ENCODE results near the gene LDLRAD1. TPM values are rescaled to one million over a fixed set of nuclear protein-coding genes. Genes with fewer than 3 reads are reported as not detected.

LDLRAD1 gene
- total RNA-seq (2013; cell fraction: nucleolus; rRNA removed) = not detected in 2 replicates
- not detected in 2 replicates for total RNA-seq (2014; rRNA removed)
- total RNA-seq (2014; rRNA removed; fragmentation: Illumina TruSeq; extraction: Trizol) = not detected in 2 replicates
- total RNA-seq (2021) = not detected in 2 replicates
- not detected for polyA plus RNA-seq (2011; ENCODE audit: low read depth)
- not detected in 2 replicates for polyA plus RNA-seq (2011; rRNA removed)
- polyA plus RNA-seq (2011; cell fraction: cytosol; rRNA removed) = not detected in 2 replicates
- not detected in 2 replicates for polyA plus RNA-seq (2011; cell fraction: nucleus; rRNA removed)
- polyA plus RNA-seq (2012) = not detected in 2 replicates
- not detected in 2 replicates for polyA plus RNA-seq (2014; fragmentation: Illumina TruSeq; extraction: Trizol)
- not detected for polyA plus RNA-seq (2014; fragmentation: Nextera tagmentation; extraction: Ambion mirVana)
- polyA plus RNA-seq (2014; rRNA removed) = not detected in 2 replicates
- not detected for polyA plus RNA-seq (2016; fragmentation: Nextera tagmentation; extraction: Ambion mirVana)
- not detected in 2 replicates for polyA minus RNA-seq (2011; rRNA and poly(A)+ RNA removed)
- not detected in 2 replicates for polyA minus RNA-seq (2011; cell fraction: cytosol; rRNA and poly(A)+ RNA removed)
- not detected in 2 replicates for polyA minus RNA-seq (2011; cell fraction: nucleus; rRNA and poly(A)+ RNA removed)
- not detected for Bru-seq, nascent RNA
- percentile 12 among the genes with signal in this experiment for BruChase-seq, experiment 1, labeled RNA remaining after a 6-hour chase
- percentile 19 among the genes with signal in this experiment for BruChase-seq, experiment 2, labeled RNA remaining after a 2-hour chase
- long read RNA-seq, experiment 1 = 0 reads
- long read RNA-seq, experiment 2 = 0 reads

GRCh38 chr1:54017979-54018378, at the start of gene LDLRAD1:
Gene LDLRAD1 (minus strand): TSS chr1:54018186. CDS start chr1:54018112, 74 bp downstream.
- BruUV-seq (replicated peaks) = no TSS peak
- Histone ChIP-seq H3K4me1 (ENCODE audit: control insufficient read depth, insufficient read depth, low read length) (no peaks in the 10 kb centered on the region), H3K9me3 (replicated peaks; ENCODE audit: control insufficient read depth, insufficient read depth, low read length) (no peaks in the 10 kb centered on the region), H3K27me3 (replicated peaks in 1 of 2; ENCODE audit: control insufficient read depth in 2 of 2, insufficient read depth in 2 of 2, low read length in 1 of 2) (no peaks in the 10 kb centered on the region; a peak in 2 of 4 replicates), H4K20me1 (ENCODE audit: control insufficient read depth, insufficient read depth) (no peaks in the 10 kb centered on the region), H3K36me3 (ENCODE audit: control insufficient read depth in 2 of 2, insufficient read depth in 2 of 2, low read length in 1 of 2) (no peaks in the 10 kb centered on the region), H3K27ac (ENCODE audit: control insufficient read depth, insufficient read depth) (no peak within 1 kb of the TSS), H3K4me2 (ENCODE audit: control insufficient read depth, insufficient read depth) (no peak within 1 kb of the TSS), H3K9ac (ENCODE audit: control insufficient read depth, insufficient read depth, low read length) (no peak within 1 kb of the TSS), H3K4me3 (no peak within 1 kb of the TSS), H2AFZ (ENCODE audit: control insufficient read depth, low read depth, low read length) (no peak within 1 kb of the TSS), H3K79me2 (ENCODE audit: control insufficient read depth, insufficient read depth, low read length) (no peaks in the 10 kb centered on the region)
- DNase-seq (ENCODE audit: low read depth, low spot score) = no peak
- ChIA-PET RAD21 (ENCODE audit: unreplicated experiment) (interaction anchor here (1.0 kb wide), 1 partner anchor 9 kb away, joined by 3 read pairs; no protein-coding TSS in a partner anchor), SMC1A (ENCODE audit: uncharacterized antibody, unreplicated experiment) (no interaction called here), CTCF (interaction anchor here (0.6 kb wide), 1 partner anchor 13 kb away, joined by 3 read pairs; no protein-coding TSS in a partner anchor), POLR2A (no interaction called here)
- TF ChIP-seq POLR2AphosphoS2 (IDR thresholded peaks at IDR 0.05; ENCODE audit: low read depth, low read length) = no peak
- no peak for TF ChIP-seq BMI1 (IDR thresholded peaks at IDR 0.05; ENCODE audit: borderline replicate concordance)
- no peak for TF ChIP-seq STAT3 (IDR thresholded peaks at IDR 0.05; ENCODE audit: low read depth, low read length)
- no peak for TF ChIP-seq TBL1XR1 (IDR thresholded peaks at IDR 0.05; ENCODE audit: low read depth, low read length)
- ATAC-seq = peak; percentile 25; the same call in 2 of the 3 replicates
- 4% methylated on average over 6 of the region's 6 CpGs for WGBS (ENCODE audit: insufficient coverage, insufficient replicate concordance, low lambda C conversion rate, missing lambda C conversion rate)
- intact Hi-C loops (cut with micrococcal nuclease; ENCODE audit: unreplicated experiment) (no loop called here), in situ Hi-C loops (cut with MboI) (no loop called here)
- no peak for FAIRE-seq

GRCh38 chr1:54064299-54064698, 46.3 kb upstream of the LDLRAD1 start:
- Histone ChIP-seq H3K27ac (ENCODE audit: control insufficient read depth, insufficient read depth) (no peak overlapping the region), H3K4me1 (ENCODE audit: control insufficient read depth, insufficient read depth, low read length) (no peaks in the 10 kb centered on the region), H3K4me2 (ENCODE audit: control insufficient read depth, insufficient read depth) (no peak overlapping the region), H2AFZ (ENCODE audit: control insufficient read depth, low read depth, low read length) (no peak overlapping the region), H3K27me3 (replicated peaks in 1 of 2; ENCODE audit: control insufficient read depth in 2 of 2, insufficient read depth in 2 of 2, low read length in 1 of 2) (no peaks in the 10 kb centered on the region), H3K79me2 (ENCODE audit: control insufficient read depth, insufficient read depth, low read length) (no peaks in the 10 kb centered on the region), H3K9ac (ENCODE audit: control insufficient read depth, insufficient read depth, low read length) (no peak overlapping the region), H3K9me3 (replicated peaks; ENCODE audit: control insufficient read depth, insufficient read depth, low read length) (no peaks in the 10 kb centered on the region), H3K4me3 (no peak overlapping the region), H3K36me3 (ENCODE audit: control insufficient read depth in 2 of 2, insufficient read depth in 2 of 2, low read length in 1 of 2) (no peaks in the 10 kb centered on the region), H4K20me1 (ENCODE audit: control insufficient read depth, insufficient read depth) (no peaks in the 10 kb centered on the region)
- intact Hi-C loops (cut with micrococcal nuclease; ENCODE audit: unreplicated experiment) (no loop called here), in situ Hi-C loops (cut with MboI) (loop anchor here (25.0 kb wide), 1 partner anchor 202 kb away; no protein-coding TSS in a partner anchor)
- DNase-seq (ENCODE audit: low read depth, low spot score) = no peak
- no peak for FAIRE-seq
- CTCF ChIA-PET = interaction anchor here (1.2 to 1.4 kb wide), 2 partner anchors 9 kb away, joined by 3 read pairs; no protein-coding TSS in a partner anchor
- ATAC-seq = no peak
- BruUV-seq (replicated peaks) = no TSS peak
- RAD21 ChIA-PET (ENCODE audit: unreplicated experiment) = no interaction called here
- POLR2A ChIA-PET = no interaction called here
- 100% methylated on average over 5 of the region's 5 CpGs for WGBS (ENCODE audit: insufficient coverage, insufficient replicate concordance, low lambda C conversion rate, missing lambda C conversion rate)
- SMC1A ChIA-PET (ENCODE audit: uncharacterized antibody, unreplicated experiment) = no interaction called here
- TF ChIP-seq ZBED1 (IDR thresholded peaks at IDR 0.05; ENCODE audit: borderline replicate concordance) (no peak), SKIL (IDR thresholded peaks at IDR 0.05; ENCODE audit: low read depth, poor library complexity, severe bottlenecking) (no peak), ZNF384 (IDR thresholded peaks at IDR 0.05; ENCODE audit: borderline replicate concordance, low read depth, low read length) (no peak), WRNIP1 (IDR thresholded peaks at IDR 0.05; ENCODE audit: borderline replicate concordance, low read depth, low read length) (no peak), USF1 (IDR thresholded peaks at IDR 0.05; ENCODE audit: borderline replicate concordance, extremely low read length, insufficient read depth, low read depth, low read length) (no peak), ZSCAN29 (IDR thresholded peaks at IDR 0.05) (no peak)
